GM23248 (cell line): ENCODE measurements around the gene SMYD1. TPM values are rescaled to one million over a fixed set of nuclear protein-coding genes. Genes with fewer than 3 reads are reported as not detected.

Source experiments
- DNase-seq: peaks from one replicate; pipeline ENCODE4 v3.0.0-alpha.2; 2015
- H2AFZ ChIP-seq: fragments of 200-600 bp; sonication (generic); 2 replicates; pipeline ENCODE4 v1.6.1; 2016; ENCODE audit warnings: antibody characterized with exemption
- H3F3A ChIP-seq: fragments of 200-600 bp; sonication (generic); 2 replicates; pipeline ENCODE4 v1.6.1; 2016; ENCODE audit warnings: mild to moderate bottlenecking, antibody characterized with exemption, mixed run types; ENCODE audit not compliant: insufficient read depth
- H3K27ac ChIP-seq: fragments of 200-600 bp; sonication (generic); 2 replicates; pipeline ENCODE4 v1.5.1; 2016; ENCODE audit warnings: mild to moderate bottlenecking
- H3K27me3 ChIP-seq: fragments of 200-600 bp; sonication (generic); replicated peaks from 2 replicates; pipeline ENCODE4 v1.6.1; 2016; ENCODE audit warnings: mild to moderate bottlenecking; ENCODE audit not compliant: insufficient read depth
- H3K36me3 ChIP-seq: fragments of 200-600 bp; sonication (generic); 2 replicates; pipeline ENCODE4 v1.6.1; 2016; ENCODE audit warnings: low read depth, mild to moderate bottlenecking
- H3K4me1 ChIP-seq: fragments of 200-600 bp; sonication (generic); 2 replicates; pipeline ENCODE4 v1.6.1; 2016; ENCODE audit warnings: mild to moderate bottlenecking; ENCODE audit not compliant: insufficient read depth
- H3K4me2 ChIP-seq: fragments of 200-600 bp; sonication (generic); one replicate; pipeline ENCODE4 v1.6.1; 2016; ENCODE audit warnings: mild to moderate bottlenecking; ENCODE audit not compliant: unreplicated experiment
- H3K4me3 ChIP-seq: fragments of 200-600 bp; sonication (generic); 2 replicates; pipeline ENCODE4 v1.5.1; 2016; ENCODE audit warnings: mild to moderate bottlenecking
- H3K79me2 ChIP-seq: fragments of 200-600 bp; sonication (generic); 2 replicates; pipeline ENCODE4 v1.6.1; 2016; ENCODE audit warnings: mild to moderate bottlenecking; ENCODE audit not compliant: insufficient read depth
- H3K9ac ChIP-seq: fragments of 200-600 bp; sonication (generic); 2 replicates; pipeline ENCODE4 v1.6.1; 2016; ENCODE audit warnings: mild to moderate bottlenecking
- H3K9me2 ChIP-seq: fragments of 200-600 bp; sonication (generic); 2 replicates; pipeline ENCODE4 v1.6.1; 2016; ENCODE audit warnings: mixed run types, mild to moderate bottlenecking, moderate library complexity; ENCODE audit not compliant: insufficient read depth
- H3K9me3 ChIP-seq: fragments of 200-600 bp; sonication (generic); one replicate; pipeline ENCODE4 v1.6.1; 2017; ENCODE audit warnings: low read depth
- H4K20me1 ChIP-seq: fragments of 200-600 bp; sonication (generic); 2 replicates; pipeline ENCODE4 v1.6.0; 2016; ENCODE audit not compliant: insufficient read depth
- EZH2 ChIP-seq: fragments of 200-600 bp; sonication (generic); IDR thresholded peaks from 2 replicates; pipeline ENCODE4 v1.6.1; 2018; ENCODE audit warnings: antibody characterized with exemption, mild to moderate bottlenecking; ENCODE audit not compliant: insufficient read depth, poor library complexity, severe bottlenecking
- EZH2phosphoT487 ChIP-seq: fragments of 200-600 bp; sonication (generic); IDR thresholded peaks from 2 replicates; pipeline ENCODE4 v1.6.1; 2018; ENCODE audit warnings: antibody characterized with exemption, moderate library complexity, mild to moderate bottlenecking, low read depth; ENCODE audit not compliant: insufficient read depth
- WGBS, 2 experiments: methylation state at CpG; one replicate each; pipeline ENCODE4 v1.1.6; 2015 to 2017; ENCODE audit warnings: low lambda C conversion rate in 2 of 2, low coverage in 1 of 2; ENCODE audit errors: missing lambda C conversion rate in 2 of 2; 5-methylcytosine and 5-hydroxymethylcytosine counted together
- in situ Hi-C: fragments of 300-500 bp; cut with MboI; formaldehyde crosslinking; loops from 2 replicates; pipeline ENCODE4 v1.15.0; 2020
- polyA plus RNA-seq: library from polyadenylated mRNA; unstranded; fragments of >200 nt; fragmentation: Nextera tagmentation; extraction: Ambion mirVana; gene quantifications from 2 replicates; pipeline ENCODE4 v1.2.1, GENCODE V29; 2016
- total RNA-seq: library from RNA; depleted of rRNA; stranded (reverse); fragments of >200 nt; shearing (Covaris generic); gene quantifications from 2 replicates; pipeline ENCODE4 v1.2.3, GENCODE V29; 2014

SMYD1 gene
- total and polyA plus RNA-seq, 2 experiments from 2014 or later = not detected

DNA sequence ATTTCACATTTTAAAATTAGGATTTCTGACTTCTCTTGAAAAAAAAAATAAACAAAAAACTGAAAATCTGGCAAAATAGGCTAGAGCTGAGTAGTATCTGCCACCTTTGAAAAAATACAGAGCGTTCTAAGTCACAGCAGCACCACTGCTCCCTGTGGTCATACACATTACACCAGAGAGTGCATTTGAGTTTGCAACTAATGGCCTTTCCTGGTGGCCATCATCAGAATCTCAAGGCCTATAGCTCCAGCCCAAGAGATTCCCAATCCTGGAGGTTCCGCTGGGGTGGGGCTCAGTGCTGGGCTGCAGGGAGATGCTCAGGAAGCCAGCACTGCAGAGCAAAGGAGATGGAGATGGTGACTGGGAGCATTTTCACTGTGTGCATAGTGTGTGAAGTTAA, 17.5 kb downstream of the SMYD1 start:
- Histone ChIP-seq H3K27ac (no peak overlapping the region), H3K4me1 (no peaks in the 10 kb centered on the region), H3K9me2 (no peaks in the 10 kb centered on the region), H3K36me3 (no peaks in the 10 kb centered on the region), H3K9ac (no peak overlapping the region), H2AFZ (no peak overlapping the region), H3K4me3 (no peak overlapping the region), H3K79me2 (no peaks in the 10 kb centered on the region), H3K27me3 (no peaks in the 10 kb centered on the region; the same call in 1 of the 2 replicates), H4K20me1 (no peaks in the 10 kb centered on the region), H3F3A (no peaks in the 10 kb centered on the region), H3K9me3 (no peaks in the 10 kb centered on the region), H3K4me2 (no peak overlapping the region)
- TF ChIP-seq EZH2 = no peak
- TF ChIP-seq EZH2phosphoT487 = no peak
- no peak for DNase-seq
- WGBS, 2 experiments = 81 to 87% methylated on average over 2 of the region's 2 CpGs
- in situ Hi-C loops = no loop called here

DNA sequence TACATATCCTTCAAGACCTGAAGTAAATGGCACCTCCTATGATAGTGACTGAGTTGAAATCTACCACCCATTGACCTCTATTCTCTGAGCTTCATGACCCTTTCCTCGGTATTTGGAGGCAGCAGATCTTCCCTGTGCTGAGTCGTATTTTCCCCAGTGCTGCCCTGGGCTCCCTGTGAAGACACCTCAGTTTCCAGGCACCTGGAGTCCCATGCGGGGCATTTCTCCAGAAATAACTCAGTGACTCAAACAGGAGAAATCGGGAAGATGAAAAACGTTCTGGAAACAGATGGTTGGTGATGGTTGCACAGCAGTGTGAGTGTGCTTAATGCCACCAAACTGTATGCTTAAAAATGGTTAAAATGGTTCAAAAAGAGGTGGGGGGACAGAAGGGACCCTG, 18.0 kb downstream of the SMYD1 start:
- no peak overlapping the region for H3K27ac ChIP-seq
- no peaks in the 10 kb centered on the region for H3K9me3 ChIP-seq
- no peaks in the 10 kb centered on the region; the same call in none of the 2 replicates for H3K27me3 ChIP-seq
- H3K79me2 ChIP-seq = no peaks in the 10 kb centered on the region
- no peaks in the 10 kb centered on the region for H4K20me1 ChIP-seq
- WGBS, 2 experiments = 58 to 72% methylated on average over 5 of the region's 5 CpGs
- TF ChIP-seq EZH2 (no peak), EZH2phosphoT487 (no peak)
- in situ Hi-C loops = no loop called here
- H3K36me3 ChIP-seq = no peaks in the 10 kb centered on the region
- DNase-seq = no peak
- no peak overlapping the region for H3K9ac ChIP-seq
- no peak overlapping the region for H3K4me2 ChIP-seq
- no peaks in the 10 kb centered on the region for H3F3A ChIP-seq
- no peak overlapping the region for H2AFZ ChIP-seq
- H3K4me3 ChIP-seq = no peak overlapping the region
- H3K9me2 ChIP-seq = no peaks in the 10 kb centered on the region
- H3K4me1 ChIP-seq = no peaks in the 10 kb centered on the region

DNA sequence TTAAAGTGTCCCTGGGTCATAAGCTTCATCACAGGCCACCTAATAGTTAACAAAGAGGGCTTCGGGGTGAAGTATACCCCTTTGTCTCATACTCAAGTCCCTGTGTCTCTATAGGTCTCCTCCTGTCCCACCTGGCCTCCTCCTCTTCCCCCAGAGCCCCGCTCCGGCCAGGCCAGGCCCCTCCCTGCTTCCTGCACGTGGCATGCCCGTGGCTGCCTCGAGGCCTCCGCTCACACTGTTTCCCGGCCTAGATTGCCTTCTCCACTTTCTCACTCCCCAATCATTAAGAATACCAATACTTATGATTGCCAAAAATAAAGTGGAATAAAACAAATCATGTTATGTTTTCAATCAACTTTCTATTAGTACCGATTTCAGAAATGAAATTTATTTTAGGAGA, 18.8 kb downstream of the SMYD1 start:
- Histone ChIP-seq H3K27ac (no peak overlapping the region), H3K9ac (no peak overlapping the region), H3K4me1 (no peaks in the 10 kb centered on the region), H4K20me1 (no peaks in the 10 kb centered on the region), H3F3A (no peaks in the 10 kb centered on the region), H3K27me3 (no peaks in the 10 kb centered on the region; the same call in none of the 2 replicates), H3K9me3 (no peaks in the 10 kb centered on the region), H3K4me3 (no peak overlapping the region), H3K9me2 (no peaks in the 10 kb centered on the region), H2AFZ (no peak overlapping the region), H3K36me3 (no peaks in the 10 kb centered on the region), H3K4me2 (no peak overlapping the region), H3K79me2 (no peaks in the 10 kb centered on the region)
- no peak for DNase-seq
- in situ Hi-C loops = no loop called here
- 61 to 72% methylated on average over 8 to 9 of the region's 9 CpGs for WGBS, 2 experiments
- TF ChIP-seq EZH2 (no peak), EZH2phosphoT487 (no peak)

DNA sequence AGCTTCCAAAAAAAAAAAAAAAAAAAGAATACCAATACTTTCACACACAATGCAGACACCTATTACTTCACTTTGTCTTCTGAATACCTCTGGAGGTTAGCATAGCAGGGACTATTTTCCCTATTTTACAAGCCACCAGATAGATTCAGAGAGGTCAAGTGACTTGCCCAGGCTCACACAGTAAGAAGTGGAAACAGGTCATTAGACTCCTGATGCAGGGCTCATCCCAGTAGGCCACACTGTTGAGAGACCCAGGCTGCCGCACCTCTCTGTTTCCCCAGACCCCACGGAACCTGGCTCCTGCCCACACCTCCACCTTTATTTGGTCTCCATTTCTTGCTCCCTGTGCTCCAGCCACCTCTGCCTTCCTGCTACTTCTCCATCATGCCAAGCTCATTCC, 19.4 kb downstream of the SMYD1 start:
- in situ Hi-C loops = no loop called here
- WGBS, 2 experiments = 71 to 76% methylated on average over 2 of the region's 2 CpGs

DNA sequence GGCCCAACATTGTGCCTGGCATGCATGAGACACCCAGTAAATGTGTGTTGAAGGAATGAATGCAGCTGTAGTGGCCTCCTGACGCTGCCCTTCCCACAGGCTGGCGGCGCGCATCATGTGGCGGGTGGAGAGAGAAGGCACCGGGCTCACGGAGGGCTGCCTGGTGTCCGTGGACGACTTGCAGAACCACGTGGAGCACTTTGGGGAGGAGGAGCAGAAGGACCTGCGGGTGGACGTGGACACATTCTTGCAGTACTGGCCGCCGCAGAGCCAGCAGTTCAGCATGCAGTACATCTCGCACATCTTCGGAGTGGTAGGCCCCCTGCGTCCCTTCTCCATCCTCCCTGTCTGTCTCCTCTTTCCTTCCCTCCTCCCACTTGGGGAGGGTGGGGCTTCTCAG, 20.1 kb downstream of the SMYD1 start:
- Histone ChIP-seq H3K4me3 (no peak overlapping the region), H2AFZ (no peak overlapping the region), H3F3A (no peaks in the 10 kb centered on the region), H3K4me2 (no peak overlapping the region), H3K36me3 (no peaks in the 10 kb centered on the region), H3K9ac (no peak overlapping the region), H4K20me1 (no peaks in the 10 kb centered on the region), H3K27ac (no peak overlapping the region), H3K4me1 (no peaks in the 10 kb centered on the region), H3K27me3 (no peaks in the 10 kb centered on the region; the same call in none of the 2 replicates), H3K9me2 (no peaks in the 10 kb centered on the region), H3K9me3 (no peaks in the 10 kb centered on the region), H3K79me2 (no peaks in the 10 kb centered on the region)
- in situ Hi-C loops = no loop called here
- 72 to 73% methylated on average over 15 to 17 of the region's 17 CpGs for WGBS, 2 experiments
- TF ChIP-seq EZH2 (no peak), EZH2phosphoT487 (no peak)
- DNase-seq = no peak

More for the DNA sequence above, 19.4 kb downstream of the SMYD1 start:
- Histone ChIP-seq H4K20me1 (no peaks in the 10 kb centered on the region), H3K9me3 (no peaks in the 10 kb centered on the region), H3K9me2 (no peaks in the 10 kb centered on the region), H3K79me2 (no peaks in the 10 kb centered on the region), H3K9ac (no peak overlapping the region), H3K4me2 (no peak overlapping the region), H3K27ac (no peak overlapping the region), H2AFZ (no peak overlapping the region), H3K4me1 (no peaks in the 10 kb centered on the region), H3K36me3 (no peaks in the 10 kb centered on the region), H3F3A (no peaks in the 10 kb centered on the region), H3K27me3 (no peaks in the 10 kb centered on the region; the same call in none of the 2 replicates), H3K4me3 (no peak overlapping the region)
- TF ChIP-seq EZH2phosphoT487 (no peak), EZH2 (no peak)
- no peak for DNase-seq
